HG03354 (cell line): ENCODE data around the gene RUNDC3A.

ENCODE experiments used
- ATAC-seq: cut with Tn5 transposase; IDR thresholded peaks from one replicate; pipeline ENCODE4 v1.9.1; 2021; ENCODE audit warnings: mild to moderate bottlenecking; ENCODE audit not compliant: unreplicated experiment, poor library complexity, severe bottlenecking

The RUNDC3A gene

GRCh38 chr17:44308320-44308818 is at the start of gene RUNDC3A:
Gene RUNDC3A, plus strand, starts transcription at chr17:44308601. Its CDS starts 232 bp downstream, at chr17:44308833.
- no peak for ATAC-seq

- ATAC-seq = no peak
These were observed 49.5 kb upstream of the RUNDC3A start for GRCh38 chr17:44258811-44259351.

- no peak for ATAC-seq
These were observed 48.1 kb upstream of the RUNDC3A start for GRCh38 chr17:44260296-44260695.

- ATAC-seq = no peak
These were observed 45.7 kb upstream of the RUNDC3A start for GRCh38 chr17:44262654-44263225.

- no peak for ATAC-seq
These were observed 45.0 kb upstream of the RUNDC3A start for GRCh38 chr17:44263345-44263902.

- no peak for ATAC-seq
These were observed 41.8 kb upstream of the RUNDC3A start for GRCh38 chr17:44266402-44267164.

GRCh38 chr17:44267165-44267455 is 41.3 kb upstream of the RUNDC3A start:
- ATAC-seq = no peak

GRCh38 chr17:44267818-44268490 is 40.4 kb upstream of the RUNDC3A start, which contains the start of gene SLC4A1:
Gene SLC4A1, minus strand, starts transcription at chr17:44268135. Its CDS starts 5,269 bp downstream, at chr17:44262866.
- no peak for ATAC-seq

GRCh38 chr17:44268709-44269534 is 39.5 kb upstream of the RUNDC3A start:
- no peak for ATAC-seq

GRCh38 chr17:44269535-44270240 is 38.7 kb upstream of the RUNDC3A start:
- no peak for ATAC-seq

GRCh38 chr17:44272321-44272951 is 36.0 kb upstream of the RUNDC3A start:
- no peak for ATAC-seq

- ATAC-seq = no peak
These were observed 35.4 kb upstream of the RUNDC3A start for GRCh38 chr17:44272954-44273353.

- no peak for ATAC-seq
These were observed 34.8 kb upstream of the RUNDC3A start for GRCh38 chr17:44273607-44274006.

- no peak for ATAC-seq
These were observed 30.4 kb upstream of the RUNDC3A start for GRCh38 chr17:44277976-44278375.

GRCh38 chr17:44279346-44279665 is 29.1 kb upstream of the RUNDC3A start:
- ATAC-seq = no peak

GRCh38 chr17:44279666-44280391 is 28.6 kb upstream of the RUNDC3A start:
- peak; percentile 86 for ATAC-seq

- ATAC-seq = no peak
These were observed 27.9 kb upstream of the RUNDC3A start for GRCh38 chr17:44280392-44280937.

GRCh38 chr17:44281570-44281969 is 26.8 kb upstream of the RUNDC3A start:
- no peak for ATAC-seq
